GM18867 (cell line): Measurements from ENCODE around the gene EIF3K.

ENCODE experiments used
- ATAC-seq: cut with Tn5 transposase; IDR thresholded peaks from one replicate; pipeline ENCODE4 v1.9.1; 2021; ENCODE audit warnings: mild to moderate bottlenecking, moderate library complexity; ENCODE audit not compliant: unreplicated experiment

Gene EIF3K

GRCh38 chr19:38665219-38665931, 46.4 kb downstream of the EIF3K start:
- no peak for ATAC-seq

- no peak for ATAC-seq
Observed at GRCh38 chr19:38665950-38666662, 47.1 kb downstream of the EIF3K start.

GRCh38 chr19:38666663-38667511, 47.9 kb downstream of the EIF3K start:
- peak; percentile 55 for ATAC-seq

GRCh38 chr19:38667661-38668171, 48.7 kb downstream of the EIF3K start:
- ATAC-seq: no peak

- ATAC-seq: no peak
Observed at GRCh38 chr19:38669552-38669951, 50.6 kb downstream of the EIF3K start.

- ATAC-seq: no peak
Observed at GRCh38 chr19:38670921-38671398, 52.0 kb downstream of the EIF3K start.

- no peak for ATAC-seq
Observed at GRCh38 chr19:38671654-38672053, 52.7 kb downstream of the EIF3K start.

GRCh38 chr19:38673030-38673429, 54.0 kb downstream of the EIF3K start:
- ATAC-seq: no peak

GRCh38 chr19:38674388-38675171, 55.6 kb downstream of the EIF3K start:
- no peak for ATAC-seq

- ATAC-seq: no peak
Observed at GRCh38 chr19:38675611-38676010, 56.6 kb downstream of the EIF3K start.

GRCh38 chr19:38676023-38676877, 57.3 kb downstream of the EIF3K start:
- no peak for ATAC-seq

- ATAC-seq: no peak
Observed at GRCh38 chr19:38676878-38677646, 58.1 kb downstream of the EIF3K start.

- no peak for ATAC-seq
Observed at GRCh38 chr19:38678217-38678890, 59.4 kb downstream of the EIF3K start.

GRCh38 chr19:38678891-38679494, 60.0 kb downstream of the EIF3K start:
- ATAC-seq: no peak

- no peak for ATAC-seq
Observed at GRCh38 chr19:38679839-38680238, 60.9 kb downstream of the EIF3K start.

- ATAC-seq: no peak
Observed at GRCh38 chr19:38682195-38682867, 63.3 kb downstream of the EIF3K start.

- no peak for ATAC-seq
Observed at GRCh38 chr19:38682872-38683392, 63.9 kb downstream of the EIF3K start.
